ENCODE measurements around the gene SLC8A1.

The SLC8A1 gene

DNA sequence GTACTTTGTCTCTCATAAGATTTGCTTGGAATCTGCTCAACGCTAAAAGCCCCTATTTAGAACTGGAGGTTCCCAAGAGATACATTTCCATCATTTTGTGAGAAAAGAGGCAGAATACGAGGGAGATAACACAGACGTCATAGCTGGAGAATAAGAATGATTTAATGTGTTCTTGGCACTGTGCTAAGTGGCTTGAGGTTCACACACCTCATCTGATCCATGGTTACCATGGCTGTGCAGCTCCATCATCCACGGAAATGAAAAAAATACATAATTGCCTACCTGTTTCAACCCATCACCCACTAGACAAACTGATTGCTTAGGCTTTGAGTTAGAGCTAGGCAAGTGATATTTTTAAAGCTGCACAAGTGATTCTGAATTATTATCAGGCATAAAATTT lies 227.6 kb downstream of the SLC8A1 start:
- DNase-seq, result no peak

DNA sequence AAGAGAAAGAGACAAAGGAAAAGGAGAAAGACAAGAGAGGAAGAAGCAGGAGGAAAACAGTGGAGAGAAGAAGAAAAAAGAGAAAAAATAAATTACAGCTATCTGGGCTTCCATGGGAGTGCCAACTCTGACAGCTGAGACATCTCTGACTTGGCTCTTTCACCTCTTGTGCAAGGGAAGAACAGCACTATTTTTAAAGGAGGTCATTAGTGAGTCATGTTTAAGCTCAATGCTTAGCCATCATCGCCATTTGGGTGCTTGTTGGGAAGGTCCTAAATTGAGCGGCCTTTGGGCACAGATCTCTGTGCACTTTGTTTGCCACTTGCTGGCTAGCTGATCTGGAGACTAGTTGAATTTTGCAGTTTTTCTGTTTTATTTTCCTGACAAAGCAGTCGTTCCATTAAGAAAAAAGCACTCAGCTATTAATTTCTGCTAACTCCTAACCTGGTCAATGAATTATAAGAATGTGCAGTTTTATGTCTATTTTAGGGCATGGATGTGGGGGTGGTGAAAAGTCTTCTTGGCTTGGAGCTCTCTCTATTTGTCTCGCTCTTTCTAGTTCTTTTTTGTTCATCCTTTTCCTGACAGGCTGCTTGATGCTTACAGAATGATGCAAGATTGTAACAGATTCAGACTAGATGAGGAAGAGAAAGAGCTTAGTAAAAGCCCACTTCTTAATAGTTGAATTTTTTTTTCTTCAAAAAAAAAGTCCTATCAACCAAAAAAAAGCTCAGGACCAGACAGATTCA lies 231.5 kb downstream of the SLC8A1 start:
- DNase-seq, result peak; percentile 46 to 48

DNA sequence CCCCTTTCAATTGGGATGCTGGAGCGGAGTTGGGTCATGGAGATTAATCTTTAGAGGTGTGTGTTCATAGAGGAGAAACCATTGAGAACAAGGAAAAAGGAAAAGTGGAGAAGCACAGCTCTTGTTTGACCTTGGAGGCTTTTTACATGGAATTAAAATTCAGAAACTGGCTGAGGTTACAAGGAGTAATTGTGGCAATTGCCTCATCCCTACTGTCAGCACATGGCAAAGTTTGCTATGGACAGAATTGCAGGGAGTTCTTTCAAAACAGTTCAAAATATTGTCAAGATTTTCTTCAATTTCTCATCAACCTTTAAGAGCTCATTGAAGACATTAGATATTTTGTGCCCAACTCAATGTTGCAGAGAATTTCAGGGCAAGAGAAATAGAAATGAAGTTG lies 232.7 kb downstream of the SLC8A1 start:
- DNase-seq, result no peak

DNA sequence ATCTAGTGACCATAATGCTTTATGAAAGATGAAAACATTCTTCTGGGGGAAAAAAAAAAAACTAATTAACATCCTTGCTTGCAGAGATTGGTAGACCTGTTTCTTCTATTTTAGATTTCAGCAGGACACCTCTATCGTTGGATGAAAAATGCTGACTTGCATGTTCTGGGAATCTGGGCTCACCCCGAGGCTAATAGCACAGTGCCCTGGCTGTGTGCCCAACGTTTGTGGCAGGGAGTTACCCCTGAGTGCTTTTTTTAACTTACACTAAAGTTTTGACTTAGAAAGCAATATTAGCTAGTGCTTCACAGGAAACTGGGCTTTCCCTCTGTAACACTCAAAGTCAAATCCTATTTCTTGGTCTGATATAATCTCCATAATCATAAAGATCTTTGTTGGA lies 233.2 kb downstream of the SLC8A1 start:
- no peak for DNase-seq

DNA sequence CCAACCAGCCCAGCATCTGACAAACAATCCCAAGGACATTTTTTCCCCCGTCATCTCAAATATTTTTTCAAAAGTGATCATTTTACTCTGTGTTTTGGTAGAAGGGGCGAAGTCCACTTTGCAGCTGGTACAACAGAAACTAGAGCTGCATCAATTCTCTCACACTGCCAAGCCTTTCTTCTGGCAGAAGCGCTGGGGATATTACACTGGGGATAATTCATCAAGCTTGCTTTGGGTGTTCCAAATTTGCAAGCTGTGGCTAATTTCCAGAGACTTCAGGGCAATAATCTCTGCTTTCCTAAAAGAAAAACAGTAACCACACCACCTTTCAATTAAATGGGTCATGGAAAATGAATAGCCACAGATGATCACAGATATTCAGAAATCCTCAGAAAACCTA lies 238.3 kb downstream of the SLC8A1 start:
- DNase-seq, result no peak

DNA sequence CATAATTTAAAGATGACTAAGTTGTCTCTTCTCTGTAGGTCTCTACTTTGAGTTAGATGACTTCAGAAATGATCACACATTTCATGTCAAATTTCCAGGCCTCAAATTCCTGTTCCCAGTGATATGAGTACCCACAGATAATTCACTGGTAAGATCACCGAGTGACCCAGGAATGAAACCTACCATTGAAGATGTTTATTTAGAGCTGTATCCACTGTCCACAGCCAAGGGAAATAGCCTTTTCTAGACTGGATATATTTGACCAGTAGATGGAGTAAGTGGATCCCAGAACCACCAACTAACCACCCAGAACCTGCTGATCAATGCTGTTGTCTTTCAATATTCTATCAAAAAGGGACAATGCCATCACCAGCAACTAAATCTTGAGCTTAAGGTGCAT lies 238.8 kb downstream of the SLC8A1 start:
- DNase-seq, result peak in 1 of 2 donors; percentile 10

DNA sequence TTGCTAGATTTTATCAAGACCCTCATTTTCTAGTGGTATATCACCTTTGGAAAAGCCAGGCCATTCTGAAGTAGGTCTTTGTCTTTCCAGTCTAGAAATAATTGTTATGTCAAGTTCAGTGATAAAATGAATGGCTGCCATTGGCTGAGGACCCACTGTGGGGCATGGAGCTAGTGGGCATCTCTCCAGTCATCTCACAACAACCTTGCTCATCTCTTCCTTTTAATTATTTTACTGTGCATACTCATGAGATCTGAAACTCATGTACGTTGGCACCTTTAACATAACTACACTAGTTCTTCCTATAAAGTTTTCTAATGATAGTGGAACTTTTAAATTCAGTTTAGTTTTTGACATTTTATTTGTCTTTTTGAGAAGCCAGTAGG lies 240.9 kb downstream of the SLC8A1 start:
- no peak for DNase-seq

DNA sequence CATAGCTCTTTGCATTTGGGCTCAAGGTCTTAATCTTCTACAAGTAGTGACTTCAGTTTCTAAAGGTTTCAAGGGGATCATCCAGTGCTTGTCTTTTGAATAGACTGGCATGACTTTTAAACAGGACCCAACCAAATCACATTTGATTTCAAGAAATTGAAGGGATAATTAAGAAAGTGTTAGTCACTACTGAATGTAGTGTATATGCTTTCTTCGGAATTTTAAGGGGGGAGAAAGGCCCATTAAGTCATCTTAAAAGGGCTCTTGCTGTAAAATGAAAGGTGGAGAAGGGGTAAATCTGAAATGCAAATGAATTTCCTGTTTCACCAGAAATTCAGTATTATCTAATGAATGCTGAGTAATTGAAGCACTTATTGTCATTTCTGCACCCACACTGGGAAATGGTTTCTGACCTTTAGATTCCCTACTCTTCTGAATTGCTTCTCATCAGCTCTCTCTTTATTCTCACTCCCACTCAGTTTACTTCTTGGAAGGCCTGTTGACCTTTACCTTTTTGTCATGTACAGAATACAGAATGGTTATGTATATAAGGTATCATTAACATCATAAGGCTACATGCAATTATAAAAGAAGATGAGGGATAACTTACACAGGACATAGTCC lies 241.4 kb downstream of the SLC8A1 start:
- DNase-seq, result peak in 1 of 2 donors; percentile 5

DNA sequence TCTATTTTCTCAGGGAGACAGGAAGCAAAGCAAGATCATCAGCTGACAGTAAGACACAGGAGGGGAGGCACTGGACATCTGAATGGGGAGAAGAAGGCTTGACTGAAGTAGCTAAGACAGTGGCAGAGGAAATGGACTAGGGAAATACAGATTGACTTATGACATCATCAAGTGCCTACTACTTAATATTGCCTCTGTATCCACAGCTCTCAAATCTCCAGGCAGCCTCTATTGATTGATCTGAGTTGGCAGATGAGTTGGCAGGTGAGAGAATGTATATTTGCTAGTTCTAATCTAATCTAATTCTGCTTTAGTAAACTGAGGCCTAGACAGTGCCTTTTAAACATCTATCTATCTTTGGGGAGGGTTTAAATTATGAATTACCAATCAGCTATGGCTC lies 242.1 kb downstream of the SLC8A1 start:
- DNase-seq, result no peak

DNA sequence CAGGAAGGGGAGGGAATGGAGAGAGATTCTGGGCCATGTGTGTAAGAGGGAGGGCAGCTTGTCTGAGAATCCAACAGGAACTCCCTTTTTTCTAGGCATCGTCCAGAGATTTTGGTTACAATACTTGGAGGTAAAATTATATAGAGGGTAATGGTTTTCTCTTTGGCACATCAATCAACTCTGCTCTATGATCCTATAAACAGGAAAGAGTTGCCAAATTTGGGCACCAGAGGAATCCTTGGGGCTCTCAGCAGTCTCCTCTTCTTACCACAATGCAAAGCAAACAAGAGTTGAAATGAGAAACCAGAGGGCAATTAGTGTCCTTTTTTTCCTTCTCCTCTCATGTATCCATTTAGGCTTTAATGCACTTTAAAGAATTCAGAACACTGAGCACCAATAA lies 243.4 kb downstream of the SLC8A1 start:
- no peak for DNase-seq

DNA sequence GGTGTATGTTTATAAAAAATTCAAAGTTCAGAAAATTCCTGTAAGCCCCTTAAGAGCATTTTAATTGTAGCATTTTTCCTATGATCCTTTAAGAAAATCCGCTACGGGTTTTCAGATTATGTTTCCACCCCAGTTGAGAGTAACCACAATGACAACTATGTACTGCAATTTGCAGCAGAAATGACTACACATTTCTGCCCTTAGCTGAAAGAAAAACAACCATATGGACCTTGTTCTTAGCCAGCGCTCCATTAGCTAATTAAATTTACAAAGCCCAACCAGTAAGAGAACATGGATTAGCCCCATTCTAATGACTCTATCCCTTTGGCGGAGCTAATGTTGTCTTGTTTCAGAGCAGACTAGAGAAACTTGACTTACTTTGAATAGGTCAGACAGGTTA lies 247.6 kb downstream of the SLC8A1 start:
- no peak for DNase-seq

DNA sequence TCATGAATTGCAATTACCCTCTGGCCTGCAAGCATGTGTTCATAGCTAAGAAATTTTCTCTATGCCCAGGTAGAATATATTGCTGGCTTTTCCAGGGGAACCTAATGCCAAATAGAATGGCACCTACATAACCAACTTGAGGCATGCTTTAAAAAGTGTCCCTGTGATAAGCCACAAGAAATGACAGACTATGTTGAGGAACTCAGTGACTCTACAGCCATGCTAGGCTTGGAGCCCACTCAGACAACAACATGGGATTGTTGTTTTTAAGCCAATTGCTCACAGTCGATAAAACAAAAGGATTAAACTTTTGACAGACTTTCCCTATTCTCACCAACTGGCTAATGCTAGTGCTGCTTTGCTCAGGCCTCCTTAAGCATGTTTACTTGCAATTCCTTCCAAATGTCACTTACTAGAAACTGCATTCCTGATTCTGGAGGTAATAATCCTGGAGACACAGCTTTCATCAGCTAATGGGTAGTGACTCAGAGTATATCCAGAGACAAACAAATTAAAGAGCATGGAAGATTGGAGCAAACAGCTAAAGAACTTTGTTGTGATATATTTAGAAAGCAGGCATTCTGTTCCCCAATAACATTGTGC lies 249.0 kb downstream of the SLC8A1 start:
- DNase-seq, result no peak

DNA sequence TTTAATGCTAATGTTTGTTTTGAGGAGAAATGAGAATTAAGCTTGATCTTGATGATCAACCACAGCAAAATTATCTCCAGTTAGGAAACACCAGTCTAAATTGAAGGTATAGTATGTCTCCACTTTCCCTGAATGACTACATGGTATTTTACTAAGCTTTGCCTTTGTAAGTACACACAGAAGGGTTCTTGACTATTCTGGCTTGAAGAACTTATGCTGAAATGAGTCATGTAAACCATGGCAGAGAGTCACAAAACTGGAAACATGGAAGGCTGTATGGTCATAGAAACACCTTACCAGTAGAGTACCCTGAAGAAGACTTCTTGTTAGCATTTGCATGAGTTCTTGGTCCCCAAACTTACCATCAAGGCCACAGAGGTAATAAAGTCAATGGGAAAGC lies 250.5 kb downstream of the SLC8A1 start:
- DNase-seq, result no peak

DNA sequence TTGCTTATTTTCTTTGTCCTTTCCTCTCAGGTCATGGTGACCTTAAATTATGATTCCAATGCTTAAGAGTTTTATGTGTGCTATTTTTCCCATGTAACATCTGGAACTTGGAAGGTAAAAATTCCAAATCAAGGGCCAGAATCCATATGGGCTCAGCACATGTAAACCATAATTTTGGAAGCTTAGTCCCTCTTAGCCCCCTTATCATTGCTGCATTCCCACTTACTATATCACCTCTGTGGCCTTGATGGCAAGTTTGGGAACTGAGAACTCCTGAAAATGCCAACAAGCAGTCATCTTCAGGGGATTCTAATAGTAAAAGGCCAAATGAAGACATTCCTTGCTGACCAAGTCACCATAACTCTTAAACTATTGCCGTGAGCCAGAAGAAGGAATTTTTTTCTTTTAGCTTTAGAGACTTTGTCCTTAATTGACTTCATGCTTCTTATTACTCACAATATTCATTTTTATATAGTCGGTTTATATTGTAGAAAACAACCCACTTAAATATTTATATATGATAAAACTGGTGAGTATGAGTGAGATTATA lies 251.4 kb downstream of the SLC8A1 start:
- DNase-seq, result no peak

DNA sequence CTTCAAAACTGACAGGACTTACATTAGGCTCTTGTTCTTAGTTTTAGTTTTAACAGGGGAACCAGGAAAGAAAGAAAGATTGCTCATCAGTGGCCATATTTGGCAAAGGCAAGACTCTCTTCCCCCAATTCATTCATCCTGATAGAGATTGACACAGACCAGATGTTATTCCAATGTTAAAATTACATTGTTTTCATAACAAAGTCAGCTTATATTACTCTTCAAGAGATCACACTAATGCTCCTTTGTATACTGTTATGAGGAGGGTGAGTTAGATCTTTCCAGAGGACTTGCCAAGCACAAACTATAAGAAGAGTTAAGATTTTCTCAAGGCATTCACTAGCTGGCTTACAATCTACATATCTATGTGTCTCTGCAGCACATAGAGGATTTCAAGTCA lies 252.1 kb downstream of the SLC8A1 start:
- DNase-seq, result no peak

DNA sequence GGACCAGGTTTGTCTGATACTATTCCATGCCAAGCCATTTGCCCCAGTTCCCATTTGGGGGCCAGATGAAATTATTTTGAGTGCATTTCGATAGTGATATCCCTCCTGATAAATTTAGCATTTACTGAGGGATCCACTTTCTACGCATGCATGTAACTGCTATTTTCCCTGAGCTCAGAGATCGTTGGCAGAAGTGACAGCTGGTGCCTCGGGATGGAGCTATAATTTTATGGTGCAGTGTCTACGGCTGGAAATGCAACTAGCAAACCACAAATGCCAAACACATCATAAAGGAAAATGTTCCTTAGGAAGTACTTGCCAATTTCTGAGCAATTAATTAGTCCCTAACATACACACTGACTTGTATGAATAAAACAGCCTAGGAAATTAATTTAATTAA lies 254.8 kb downstream of the SLC8A1 start:
- no peak for DNase-seq

DNA sequence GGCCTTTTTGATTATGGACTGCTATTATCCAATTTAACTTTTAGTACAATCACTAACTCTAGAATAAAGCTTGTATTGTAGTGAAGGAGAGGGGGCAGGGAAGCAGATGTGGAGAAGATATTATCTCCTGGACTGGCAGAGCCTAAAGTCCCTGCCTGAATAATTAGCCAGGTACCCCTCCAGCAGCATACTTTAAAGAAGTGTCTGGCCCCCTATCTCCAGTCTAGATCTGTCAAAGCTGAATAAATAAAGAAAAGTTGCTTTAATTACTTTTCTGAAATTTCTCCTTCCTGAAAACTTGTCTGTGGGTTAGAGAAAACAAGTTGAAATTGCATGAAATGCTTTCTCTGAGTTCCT lies 258.2 kb downstream of the SLC8A1 start:
- no peak for DNase-seq

DNA sequence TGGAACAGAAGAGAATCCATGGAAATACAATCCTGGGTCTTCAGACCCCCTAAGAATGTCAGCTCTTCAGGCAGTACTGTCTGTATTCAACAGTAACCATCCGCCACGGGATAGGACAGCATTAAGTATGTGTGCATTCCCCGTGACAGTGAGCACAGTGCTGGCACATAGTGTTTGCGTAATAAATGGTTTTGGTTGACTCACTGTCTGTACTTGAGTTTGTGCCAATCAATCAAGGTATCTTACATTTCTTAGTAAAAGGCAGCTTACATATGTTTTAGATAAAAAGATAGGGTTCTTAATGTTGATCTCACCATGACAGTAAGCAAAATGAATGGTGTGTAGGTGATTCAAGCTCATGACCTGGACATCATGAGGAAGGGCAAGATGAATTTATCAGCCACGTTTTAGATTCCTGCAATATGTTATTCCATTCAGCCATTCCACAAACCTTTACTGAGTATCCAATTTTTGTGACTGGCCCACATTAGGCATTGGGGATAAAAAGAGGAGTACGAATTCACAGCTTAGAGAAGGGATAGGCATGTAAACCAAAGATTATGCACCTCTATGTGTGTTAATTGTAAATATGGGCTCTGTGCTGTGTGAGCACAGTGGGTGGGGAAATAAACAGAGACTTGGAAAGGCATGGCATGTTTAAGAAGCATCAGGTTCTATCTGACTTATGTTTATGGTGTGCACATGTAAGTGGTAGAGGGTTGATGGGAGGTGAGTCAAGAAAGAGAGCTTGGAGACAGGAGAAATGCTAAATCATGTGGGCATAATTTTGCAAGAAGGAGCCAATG lies 258.8 kb downstream of the SLC8A1 start:
- peak; percentile 12 to 31 for DNase-seq

DNA sequence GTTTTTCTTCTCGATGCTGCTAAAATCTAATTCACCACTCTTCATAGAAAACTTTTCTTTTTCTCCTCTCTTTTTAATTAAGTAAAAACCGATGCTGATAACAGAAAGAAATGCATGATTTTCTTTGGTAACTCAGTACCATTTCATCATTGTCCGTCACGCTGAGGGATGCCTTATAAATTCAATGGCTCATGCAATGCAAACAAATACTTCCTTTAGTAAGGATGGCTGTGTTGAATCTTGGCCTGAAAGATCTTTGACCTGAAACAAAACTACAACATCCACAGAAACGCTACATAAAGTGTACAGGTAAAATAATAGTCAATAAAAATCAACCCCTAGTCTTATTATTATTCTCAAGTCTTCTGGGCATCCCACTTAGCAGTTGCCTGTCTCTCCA lies 261.4 kb downstream of the SLC8A1 start:
- no peak for DNase-seq

DNA sequence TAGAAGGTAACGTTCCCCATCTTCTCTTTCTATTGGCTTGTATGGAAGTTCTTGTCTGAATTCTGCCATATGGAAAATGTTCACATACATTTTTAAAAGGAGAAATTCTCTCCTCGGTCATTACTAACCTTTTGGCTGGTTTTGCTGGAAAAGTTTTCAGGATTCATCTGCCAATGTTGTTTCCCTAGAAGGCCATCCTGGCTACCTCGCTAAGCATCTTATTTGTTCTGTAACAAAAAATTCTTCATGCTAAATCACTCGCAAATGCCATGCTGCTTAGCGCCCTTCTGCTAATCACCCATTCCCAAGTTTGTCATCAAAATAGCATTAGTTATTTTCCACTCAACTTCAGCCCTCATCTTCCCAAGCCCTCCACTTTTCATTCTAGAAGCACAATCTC lies 262.0 kb downstream of the SLC8A1 start:
- DNase-seq, result no peak

DNA sequence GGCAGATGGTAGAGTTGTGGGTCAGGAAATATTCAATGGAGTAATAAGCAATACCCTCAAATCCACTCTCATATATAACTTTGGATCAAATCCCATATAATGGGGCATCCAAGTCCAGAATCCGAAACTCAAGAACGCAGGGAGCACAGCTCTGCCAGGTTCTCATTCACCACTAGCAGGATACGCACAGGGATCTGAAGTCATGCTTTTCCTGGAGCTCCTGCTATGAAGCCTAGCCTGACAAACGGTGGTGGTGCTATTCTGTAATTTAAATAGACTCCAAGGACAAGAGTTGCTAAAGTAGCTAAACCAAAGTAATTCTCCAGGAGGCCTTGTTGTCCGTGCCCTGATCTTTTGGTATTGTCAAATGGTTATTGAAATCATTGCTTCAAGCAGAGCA lies 264.8 kb downstream of the SLC8A1 start:
- no peak for DNase-seq

DNA sequence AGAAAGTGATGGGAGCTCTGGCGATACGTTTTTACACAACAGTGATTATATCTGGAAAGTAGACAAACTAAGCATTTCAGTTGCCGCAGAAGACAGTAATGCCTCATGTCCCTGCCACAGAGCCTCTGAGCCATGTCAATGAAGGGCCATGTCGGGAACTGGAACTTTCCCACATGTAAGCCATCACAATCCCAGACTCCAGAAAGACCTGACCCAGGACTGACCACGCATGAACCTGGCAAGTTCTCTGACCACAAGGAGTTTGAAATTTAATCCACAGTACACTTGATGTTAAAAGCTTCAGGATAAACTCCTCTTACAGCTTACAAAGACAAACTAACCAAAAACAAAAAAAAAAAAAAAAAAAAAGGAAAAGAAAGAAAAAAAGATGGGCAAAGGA lies 267.3 kb downstream of the SLC8A1 start:
- no peak for DNase-seq

DNA sequence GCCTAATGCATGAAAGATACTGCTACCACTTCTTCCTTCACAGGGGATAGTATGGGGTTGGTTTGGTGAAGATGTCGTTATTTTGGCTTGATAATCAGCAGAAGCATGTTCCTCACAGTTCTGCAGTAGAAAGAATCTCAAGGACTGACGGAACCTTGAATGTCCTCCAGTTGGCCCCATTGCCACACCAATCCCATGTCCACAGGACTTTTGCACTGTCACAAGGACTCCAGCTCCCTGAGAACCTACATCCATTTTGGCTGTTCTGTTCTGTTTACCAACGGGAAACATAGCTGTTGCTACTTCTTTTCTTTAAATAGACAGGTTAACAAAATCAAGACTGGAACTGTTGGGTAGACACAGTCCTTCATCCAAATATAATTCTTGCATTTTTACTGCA lies 270.0 kb downstream of the SLC8A1 start:
- no peak for DNase-seq

DNA sequence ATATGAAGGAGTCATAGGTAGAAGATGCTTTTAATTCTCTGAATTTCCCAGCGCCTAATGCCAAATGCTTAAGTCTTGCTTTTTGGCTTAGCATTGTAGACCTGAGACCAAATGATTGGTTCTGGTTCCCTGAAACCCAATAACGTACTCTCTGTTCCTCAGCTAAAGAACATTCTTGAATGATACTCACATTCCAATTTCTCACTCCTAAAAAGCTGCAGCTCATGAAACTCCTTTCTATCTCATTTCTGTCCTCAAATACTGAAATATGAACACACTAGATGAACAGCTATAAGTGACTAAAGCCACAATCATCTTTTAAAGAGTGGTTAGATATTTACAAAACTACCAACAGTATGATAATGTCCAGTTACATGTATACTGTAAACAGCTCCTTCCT lies 272.1 kb downstream of the SLC8A1 start:
- DNase-seq, result no peak
